ENCODE results near the gene ZNF583.

The ZNF583 gene

GRCh38 chr19:56403764-56404704 lies at the start of gene ZNF583:
ZNF583 (plus strand) TSS chr19:56404332; CDS start chr19:56407115, 2,783 bp downstream.
- peak; percentile 96 for DNase-seq (ENCODE audit: low spot score)

GRCh38 chr19:56355517-56355916 lies 48.6 kb upstream of the ZNF583 start:
- no peak for DNase-seq (ENCODE audit: low spot score)

- no peak for DNase-seq (ENCODE audit: low spot score)
These were observed 47.2 kb upstream of the ZNF583 start for GRCh38 chr19:56356944-56357343.

- DNase-seq (ENCODE audit: low spot score), result no peak
These were observed 43.3 kb upstream of the ZNF583 start for GRCh38 chr19:56360841-56361240.

GRCh38 chr19:56367829-56368711 lies 36.1 kb upstream of the ZNF583 start:
- peak; percentile 94 for DNase-seq (ENCODE audit: low spot score)

GRCh38 chr19:56369886-56370676 lies 34.1 kb upstream of the ZNF583 start:
- DNase-seq (ENCODE audit: low spot score), result no peak

GRCh38 chr19:56372281-56372680 lies 31.9 kb upstream of the ZNF583 start:
- no peak for DNase-seq (ENCODE audit: low spot score)

- no peak for DNase-seq (ENCODE audit: low spot score)
These were observed 26.8 kb upstream of the ZNF583 start for GRCh38 chr19:56377105-56377924.

- DNase-seq (ENCODE audit: low spot score), result no peak
These were observed 20.1 kb upstream of the ZNF583 start for GRCh38 chr19:56383826-56384605.

- peak; percentile 97 for DNase-seq (ENCODE audit: low spot score)
These were observed 10.8 kb upstream of the ZNF583 start, which contains the start of gene ZNF582 for GRCh38 chr19:56393119-56394012. ZNF582 (minus strand) TSS chr19:56393534; CDS start chr19:56391752, 1,782 bp downstream.

GRCh38 chr19:56398809-56399208 lies 5.3 kb upstream of the ZNF583 start:
- no peak for DNase-seq (ENCODE audit: low spot score)

GRCh38 chr19:56400485-56400884 lies 3.6 kb upstream of the ZNF583 start:
- DNase-seq (ENCODE audit: low spot score), result no peak

- no peak for DNase-seq (ENCODE audit: low spot score)
These were observed 871 bp upstream of the ZNF583 start for GRCh38 chr19:56403261-56403660.

GRCh38 chr19:56404705-56405056 lies 549 bp downstream of the ZNF583 start:
- DNase-seq (ENCODE audit: low spot score), result no peak

GRCh38 chr19:56405062-56405461 lies 930 bp downstream of the ZNF583 start:
- DNase-seq (ENCODE audit: low spot score), result no peak

- no peak for DNase-seq (ENCODE audit: low spot score)
These were observed 19.3 kb downstream of the ZNF583 start for GRCh38 chr19:56423276-56423984.

GRCh38 chr19:56423985-56424353 lies 19.8 kb downstream of the ZNF583 start:
- no peak for DNase-seq (ENCODE audit: low spot score)

- DNase-seq (ENCODE audit: low spot score), result no peak
These were observed 37.2 kb downstream of the ZNF583 start for GRCh38 chr19:56441206-56441792.
